Hematopoietic multipotent progenitor cell treated with erythropoietin and hydrocortisone succinate and interleukin-3 and kit ligand, for 17 days (in vitro differentiated cells): ENCODE measurements around the gene P3H3.
"Not testable (repeated sequence)": the region's sequence is repeated elsewhere in the genome, so short reads cannot be mapped to it uniquely, and the experiment has no call there.

ENCODE experiments used
- DNase-seq: peaks from one replicate; pipeline ENCODE4 v3.0.0-alpha.2; 2015; ENCODE audit warnings: low spot score

The P3H3 gene

GRCh38 chr12:6867413-6868210 is 39.4 kb downstream of the P3H3 start, which contains the start of gene TPI1:
TPI1 (plus strand) TSS chr12:6867531; CDS start chr12:6867567, 36 bp downstream.
- DNase-seq = peak; percentile 84

GRCh38 chr12:6868211-6869048 is 40.2 kb downstream of the P3H3 start:
- no peak for DNase-seq

- peak; percentile 94 for DNase-seq
Observed at GRCh38 chr12:6869049-6870021, 41.1 kb downstream of the P3H3 start.

GRCh38 chr12:6870304-6870703 is 42.1 kb downstream of the P3H3 start:
- DNase-seq = not testable (repeated sequence)

GRCh38 chr12:6871052-6871957 is 43.1 kb downstream of the P3H3 start:
- DNase-seq = peak; percentile 63

- DNase-seq = peak; percentile 90
Observed at GRCh38 chr12:6872073-6873048, 44.2 kb downstream of the P3H3 start.

GRCh38 chr12:6873094-6874014 is 45.1 kb downstream of the P3H3 start, which contains the start of gene SPSB2:
SPSB2 (minus strand) TSS chr12:6873303; CDS start chr12:6872901, 402 bp downstream.
- peak; percentile 96 for DNase-seq

GRCh38 chr12:6874015-6874368 is 45.8 kb downstream of the P3H3 start:
- DNase-seq = not testable (repeated sequence)

GRCh38 chr12:6879824-6880223 is 51.6 kb downstream of the P3H3 start:
- DNase-seq = not testable (repeated sequence)

GRCh38 chr12:6883252-6883651 is 55.0 kb downstream of the P3H3 start:
- DNase-seq = no peak

GRCh38 chr12:6883683-6884082 is 55.5 kb downstream of the P3H3 start:
- no peak for DNase-seq

- DNase-seq = no peak
Observed at GRCh38 chr12:6884539-6884938, 56.3 kb downstream of the P3H3 start.

- DNase-seq = not testable (repeated sequence)
Observed at GRCh38 chr12:6886206-6886999, 58.2 kb downstream of the P3H3 start.

GRCh38 chr12:6887460-6887859 is 59.3 kb downstream of the P3H3 start:
- peak; percentile 5 for DNase-seq

- DNase-seq = peak; percentile 5
Observed at GRCh38 chr12:6888360-6888759, 60.2 kb downstream of the P3H3 start.

GRCh38 chr12:6888794-6889193 is 60.6 kb downstream of the P3H3 start:
- not testable (repeated sequence) for DNase-seq
